Stimulated activated CD8-positive, alpha-beta memory T cell treated with anti-CD3 and anti-CD28 coated beads, Interleukin-7, amount 100 ng/mL, for 24 hours (primary cell): Measurements from ENCODE around the gene SPHK2.
"Not testable (repeated sequence)": the region's sequence is repeated elsewhere in the genome, so short reads cannot be mapped to it uniquely, and the experiment has no call there.

Source experiments
- DNase-seq: peaks from one replicate; pipeline ENCODE4 v3.0.0-alpha.2; 2020; ENCODE audit warnings: low read depth

SPHK2 gene

GRCh38 chr19:48637449-48637947 is 18.2 kb downstream of the SPHK2 start:
- peak; percentile 99 for DNase-seq

DNA sequence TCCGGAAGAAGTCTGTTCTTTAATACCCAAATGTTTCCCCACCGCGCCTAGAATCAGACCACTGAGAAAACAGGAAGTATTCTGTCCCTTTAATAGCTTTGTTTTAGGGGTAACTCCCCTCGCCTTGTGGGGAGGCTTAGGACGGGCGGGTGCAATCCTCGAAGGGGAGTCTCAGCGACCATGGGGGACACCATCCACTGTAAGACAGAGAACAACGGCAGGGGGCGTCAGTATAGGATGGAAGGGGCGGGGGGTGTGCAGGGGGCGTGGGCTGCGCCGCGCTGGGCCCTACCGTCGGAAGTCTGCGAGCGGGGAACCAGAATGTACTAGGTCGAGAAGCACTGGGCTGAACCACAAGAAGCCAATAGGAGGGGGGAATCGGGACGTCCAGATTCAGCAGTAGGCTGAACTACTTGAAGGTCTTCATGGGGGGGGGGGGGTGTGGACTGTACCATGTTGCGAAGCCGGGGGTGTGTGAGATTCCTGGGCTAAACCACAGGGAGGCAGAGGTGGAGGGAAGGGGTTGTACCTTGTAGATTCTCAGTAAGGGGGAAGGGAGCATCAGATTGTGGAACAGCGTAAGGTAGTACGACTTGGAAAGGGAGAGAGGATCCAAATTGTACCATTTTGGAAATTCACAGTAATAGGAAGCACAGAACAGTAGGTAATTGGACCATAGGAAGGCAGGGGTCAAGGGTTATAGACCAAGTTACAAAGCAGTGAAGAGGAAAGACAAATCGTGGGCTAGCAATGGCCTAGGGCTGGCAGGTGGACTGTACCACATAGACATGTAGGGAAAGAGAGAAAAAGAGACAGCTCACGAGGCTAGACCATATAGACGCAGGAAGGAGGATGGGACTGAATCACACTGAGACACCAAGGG is 18.9 kb downstream of the SPHK2 start:
- DNase-seq, result no peak

DNA sequence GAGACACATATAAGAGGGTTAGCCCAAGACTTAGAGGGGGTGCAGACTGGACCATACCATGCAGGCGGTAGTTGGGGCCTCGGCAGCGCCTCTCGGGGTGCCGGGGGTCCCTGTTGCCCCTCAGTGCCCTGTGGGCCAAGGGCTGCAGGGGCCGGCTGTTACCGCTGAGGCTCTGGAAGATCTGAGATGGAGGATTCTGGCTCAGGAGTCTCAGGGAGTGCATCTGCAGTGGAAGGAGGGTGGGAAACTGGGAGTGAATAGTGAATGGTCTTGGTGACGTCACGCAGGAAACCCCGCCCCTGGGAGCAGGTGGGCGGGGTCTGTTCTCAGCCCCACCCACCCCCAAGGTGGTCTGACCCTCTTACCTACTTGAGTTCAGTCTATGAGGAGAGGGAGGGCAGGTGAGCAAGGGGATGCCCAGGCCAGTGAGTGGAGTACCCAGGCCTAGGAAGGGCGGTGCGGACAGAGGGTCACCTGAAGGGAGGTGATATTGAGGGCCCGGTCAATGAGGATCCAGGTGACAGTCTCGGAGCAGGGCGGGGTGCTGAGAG is 19.6 kb downstream of the SPHK2 start:
- DNase-seq, result no peak

DNA sequence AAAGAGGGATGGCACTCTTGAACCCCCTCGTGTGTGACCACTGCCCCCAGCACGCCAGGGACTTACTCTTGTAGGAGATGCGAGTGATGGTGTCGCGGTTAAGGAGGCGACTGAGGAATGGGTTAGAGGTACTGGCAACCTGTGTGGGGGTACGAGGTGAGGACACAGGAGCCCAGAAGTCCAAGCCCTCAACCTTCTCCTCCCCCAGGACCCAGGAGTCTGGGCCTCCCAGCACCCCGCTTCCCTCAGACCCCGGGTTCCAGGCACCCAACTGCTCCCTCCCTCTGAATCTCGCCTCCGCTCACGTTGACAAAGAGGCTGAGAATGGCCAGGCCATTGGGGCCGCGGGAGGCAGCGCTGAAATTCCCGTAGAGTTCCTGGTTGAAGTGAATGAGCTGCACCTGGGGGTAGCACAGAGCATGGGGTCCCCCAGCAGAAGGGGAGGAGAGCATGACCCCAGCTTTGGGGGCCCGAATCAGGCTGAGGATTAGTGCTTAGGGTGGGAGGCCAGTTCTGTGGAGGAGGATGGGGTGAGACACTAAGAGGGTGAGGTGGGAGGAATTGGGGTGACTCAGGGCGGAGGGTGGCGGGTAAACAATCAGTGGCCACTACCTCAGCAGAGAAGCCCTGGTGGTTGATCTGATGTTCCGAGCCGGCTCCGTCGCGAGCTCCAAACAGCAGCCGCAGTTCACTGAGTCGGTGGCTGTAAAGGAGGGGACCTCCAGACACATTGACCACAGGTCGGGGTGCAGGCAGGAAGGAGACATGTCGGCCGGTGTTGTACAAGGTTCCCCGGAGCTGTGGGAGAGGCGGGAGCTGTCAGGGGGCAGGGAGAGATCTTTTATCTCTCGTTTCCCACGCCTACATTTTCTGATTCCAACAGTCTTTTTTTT is 20.4 kb downstream of the SPHK2 start:
- no peak for DNase-seq

- DNase-seq, result no peak
Measured at GRCh38 chr19:48641850-48642249, 22.5 kb downstream of the SPHK2 start.

GRCh38 chr19:48642862-48643261 is 23.6 kb downstream of the SPHK2 start:
- DNase-seq, result no peak

DNA sequence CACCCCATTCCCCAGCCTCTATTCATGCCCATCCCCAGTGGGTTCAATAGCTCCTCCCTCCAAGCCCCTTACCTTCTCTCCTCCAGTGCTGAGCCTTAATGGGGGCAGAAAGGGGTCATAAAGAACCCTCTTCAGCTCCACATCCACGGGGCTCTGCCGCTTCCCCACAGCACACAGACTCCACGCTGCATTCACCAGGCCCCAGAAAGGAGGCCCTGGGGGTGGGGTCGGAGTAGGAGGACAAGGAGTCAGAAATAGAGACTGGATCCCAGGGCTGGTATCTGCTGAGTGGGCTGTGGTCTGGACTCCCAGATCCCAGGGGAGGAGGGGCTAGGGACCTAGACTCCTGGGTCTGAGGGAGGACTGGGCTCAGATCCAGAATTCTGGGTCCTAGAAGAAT is 25.0 kb downstream of the SPHK2 start:
- no peak for DNase-seq

DNA sequence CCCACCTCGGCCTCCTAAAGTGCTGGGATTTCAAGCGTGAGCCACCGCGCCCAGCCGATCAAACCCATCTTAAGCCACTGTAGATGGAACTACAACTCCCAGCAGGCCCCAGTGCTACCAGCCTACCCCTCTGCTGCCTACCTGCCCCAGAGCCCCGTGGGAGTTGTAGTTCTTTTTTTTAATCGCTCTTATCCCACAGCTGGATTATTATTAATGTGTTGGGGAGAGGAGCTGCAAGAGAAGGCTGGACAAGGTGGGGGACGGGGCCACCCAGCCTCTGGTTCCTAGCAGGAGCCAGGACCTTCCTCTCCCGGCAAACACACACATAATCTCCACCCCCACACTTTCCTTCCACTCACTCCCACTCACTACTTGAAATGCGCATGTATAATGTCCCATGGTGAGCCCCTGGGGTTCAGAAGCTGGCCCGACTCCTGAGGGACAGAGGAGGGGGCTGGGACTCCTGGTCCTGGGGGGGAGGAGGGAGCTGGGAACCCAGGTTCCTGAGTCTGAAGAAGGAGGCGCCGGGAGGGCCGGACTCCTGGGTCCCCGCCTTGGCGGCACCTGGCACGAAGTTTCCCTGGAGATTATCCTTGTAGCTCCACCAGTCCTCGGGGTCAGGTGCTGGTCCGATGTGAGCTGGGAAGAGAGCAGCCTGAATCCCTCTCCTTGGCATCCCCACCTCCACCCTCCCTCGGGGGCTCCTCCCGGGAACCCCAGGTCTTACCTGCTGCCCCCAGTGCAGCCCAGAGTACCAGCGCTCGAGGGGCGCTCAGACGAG is 25.7 kb downstream of the SPHK2 start:
- peak; percentile 52 for DNase-seq

- DNase-seq, result no peak
Measured at GRCh38 chr19:48645620-48646000, 26.3 kb downstream of the SPHK2 start.

DNA sequence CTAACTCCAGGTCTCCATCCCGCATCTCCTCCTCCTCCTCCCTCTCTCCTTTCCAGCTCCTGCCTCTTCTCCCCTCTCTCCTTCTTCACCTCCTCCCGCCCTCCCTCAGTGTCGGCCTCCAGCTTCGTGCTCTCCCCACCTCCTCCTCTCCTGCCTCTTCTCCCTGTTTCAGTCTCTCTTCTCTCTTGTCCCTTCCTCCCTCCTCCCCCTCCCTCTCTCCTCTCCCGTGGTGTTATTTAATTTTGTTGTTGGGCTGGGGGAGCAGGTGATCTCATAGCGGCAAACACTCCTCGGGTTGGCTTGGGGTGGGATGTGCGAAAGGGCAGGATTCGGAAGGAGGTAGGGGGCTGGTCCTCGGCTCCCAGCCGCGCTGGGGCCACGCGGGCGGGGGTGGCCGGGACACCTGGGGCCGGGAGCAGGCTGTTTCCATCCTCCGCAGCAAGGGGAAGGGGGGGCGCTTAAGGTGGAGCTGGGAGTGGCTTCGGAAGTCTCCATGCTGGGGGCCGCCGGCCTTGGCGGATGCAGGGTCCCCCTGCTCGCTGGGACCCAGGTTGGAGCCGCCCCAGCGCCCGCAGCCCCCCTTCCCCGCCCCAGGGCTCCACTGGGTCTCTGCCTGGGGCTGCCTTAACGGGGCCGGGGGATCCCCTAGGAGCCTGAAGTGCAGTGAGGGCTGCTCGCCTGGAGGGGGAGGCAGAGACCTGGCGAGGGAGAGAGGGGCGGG is 26.9 kb downstream of the SPHK2 start, which contains the start of gene CA11:
TSS of gene CA11 (minus strand) at position 187 of the 721 bp plus-strand sequence. CDS start 555 bp downstream, outside the sequence.
- peak; percentile 76 for DNase-seq

DNA sequence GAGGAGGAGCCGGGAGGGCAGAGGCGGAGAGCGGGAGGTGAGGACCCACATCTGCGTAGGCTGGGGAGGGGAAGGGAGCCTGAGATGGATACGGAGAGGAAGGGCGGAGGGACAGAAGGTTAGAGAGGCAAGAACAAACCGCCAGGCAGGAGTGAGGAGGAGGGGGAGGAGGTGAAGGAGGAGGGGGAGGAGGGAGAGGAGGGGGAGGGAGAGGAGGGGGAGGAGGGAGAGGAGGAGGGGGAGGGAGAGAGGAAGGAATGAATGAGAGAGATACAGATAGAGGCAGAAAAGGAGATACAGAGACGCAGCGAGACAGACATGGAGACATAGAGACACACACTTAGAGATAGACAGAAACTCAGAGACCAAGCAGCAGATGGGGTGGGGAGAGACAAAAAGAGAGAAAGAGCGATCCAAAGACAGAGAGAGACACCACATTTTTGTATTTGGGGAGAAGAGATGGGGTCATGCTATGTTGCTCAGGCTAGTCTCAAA is 27.5 kb downstream of the SPHK2 start:
- no peak for DNase-seq

DNA sequence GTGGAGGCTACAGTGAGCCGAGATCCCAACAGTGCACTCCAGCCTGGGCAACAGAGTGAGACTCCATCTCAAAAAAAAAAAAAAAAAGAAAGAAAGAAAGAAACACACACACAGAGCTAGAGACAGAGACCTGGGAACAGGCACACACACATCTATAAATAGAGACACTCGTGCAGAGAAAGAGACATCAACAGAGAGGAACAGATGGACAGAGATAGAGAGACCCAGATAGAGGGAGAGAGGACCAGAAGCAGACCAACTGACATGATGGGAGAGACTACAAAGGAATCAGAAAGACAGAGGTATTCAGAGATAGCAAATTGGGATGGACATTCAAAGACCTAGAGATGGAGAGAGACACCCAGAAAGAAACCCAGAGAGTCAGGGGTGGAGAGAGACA is 28.8 kb downstream of the SPHK2 start:
- no peak for DNase-seq

GRCh38 chr19:48650974-48651682 is 31.8 kb downstream of the SPHK2 start:
- DNase-seq, result no peak

DNA sequence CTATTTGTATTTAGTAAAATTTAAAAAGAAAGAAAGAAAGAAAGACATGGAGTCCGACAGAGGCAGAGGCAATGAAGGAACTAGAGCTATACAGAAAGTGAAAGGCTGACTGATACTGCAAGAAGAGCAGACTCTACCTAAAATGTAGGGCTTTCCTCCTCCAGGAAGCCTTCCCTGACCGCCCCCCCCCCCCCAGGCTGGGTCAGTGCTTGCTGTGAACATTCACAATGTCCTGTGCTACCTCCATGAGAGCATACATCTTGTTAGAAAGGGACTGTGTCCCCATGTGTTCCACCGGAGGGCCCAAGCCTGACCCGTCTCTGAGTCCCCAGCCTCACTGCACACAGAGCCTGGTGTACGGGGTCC is 32.4 kb downstream of the SPHK2 start:
- DNase-seq, result no peak

- no peak for DNase-seq
Measured at GRCh38 chr19:48654299-48655059, 35.2 kb downstream of the SPHK2 start.

GRCh38 chr19:48656840-48657474 is 37.7 kb downstream of the SPHK2 start:
- no peak for DNase-seq

DNA sequence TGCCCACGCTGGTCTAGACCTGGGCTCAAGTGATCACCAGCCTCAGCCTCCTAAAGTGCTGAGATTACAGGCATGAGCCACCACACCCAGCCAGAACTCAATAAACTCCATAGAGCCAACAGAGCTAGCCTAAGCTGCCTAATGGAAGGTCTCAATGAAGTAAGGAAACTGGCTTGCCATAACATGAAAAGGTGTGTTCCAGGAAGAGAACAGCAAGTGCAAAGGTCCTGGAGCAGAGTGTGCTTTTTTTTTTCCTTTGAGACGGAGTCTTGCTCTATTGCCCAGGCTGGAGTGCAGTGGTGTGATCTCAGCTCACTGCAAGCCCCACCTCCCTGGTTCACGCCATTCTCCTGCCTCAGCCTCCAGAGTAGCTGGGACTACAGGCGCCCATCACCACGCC is 38.5 kb downstream of the SPHK2 start:
- DNase-seq, result not testable (repeated sequence)

DNA sequence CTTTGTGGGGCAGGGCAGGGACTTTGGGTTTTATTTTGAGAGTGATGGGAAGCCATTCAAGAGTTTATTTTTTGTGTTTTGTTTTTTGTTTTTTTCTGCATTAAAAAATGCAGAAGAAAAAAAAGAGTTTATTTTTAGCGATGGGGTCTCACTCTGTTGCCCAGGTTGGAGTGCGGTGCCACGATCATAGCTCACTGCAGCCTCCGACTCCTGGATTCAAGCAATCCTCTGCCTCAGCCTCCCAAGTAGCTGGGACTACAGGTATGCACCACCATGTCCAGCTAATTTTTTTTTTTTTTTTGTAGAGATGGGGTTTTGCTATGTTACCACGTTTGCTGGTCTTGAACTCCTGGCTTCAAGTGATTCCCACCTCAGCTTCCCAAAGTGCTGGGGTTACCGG is 39.2 kb downstream of the SPHK2 start:
- DNase-seq, result no peak

- no peak for DNase-seq
Measured at GRCh38 chr19:48659768-48660167, 40.5 kb downstream of the SPHK2 start.
